GM12878 (cell line): ENCODE results near the gene ATP8B1. TPM values are rescaled to one million over a fixed set of nuclear protein-coding genes. Genes with fewer than 3 reads are reported as not detected.

Source experiments
- BCL3 ChIP-seq: IDR thresholded peaks from 2 replicates; pipeline ENCODE4 v1.6.1; 2011; ENCODE audit warnings: borderline replicate concordance, low read depth, mild to moderate bottlenecking, moderate library complexity, low read length; ENCODE audit not compliant: insufficient read depth, poor library complexity, severe bottlenecking
- BRCA1 ChIP-seq: IDR thresholded peaks from 2 replicates; pipeline ENCODE4 v1.6.1; 2011; ENCODE audit warnings: low read depth, low read length, improper control_type of control experiment
- CHD1 ChIP-seq: IDR thresholded peaks from 2 replicates; pipeline ENCODE4 v1.6.1; 2012; ENCODE audit warnings: low read depth, low read length, improper control_type of control experiment
- CUX1 ChIP-seq: IDR thresholded peaks from 2 replicates; pipeline ENCODE4 v1.6.1; 2012; ENCODE audit warnings: improper control_type of control experiment, low read depth, low read length; ENCODE audit not compliant: insufficient replicate concordance
- EGR1 ChIP-seq, 2 experiments: IDR thresholded peaks; 1 replicate in 1 of 2; 2 replicates in 1 of 2; pipeline ENCODE4 v1.6.1; 2011 to 2012; ENCODE audit warnings: low read depth in 2 of 2, low read length in 2 of 2, borderline replicate concordance in 1 of 2, mild to moderate bottlenecking in 1 of 2, moderate library complexity in 1 of 2
- HCFC1 ChIP-seq: fragments of 150-350 bp; IDR thresholded peaks from 2 replicates; pipeline ENCODE4 v1.6.1; 2014; ENCODE audit warnings: low read length
- MEF2B ChIP-seq: fragments of 450-650 bp; IDR thresholded peaks from 2 replicates; pipeline ENCODE4 v1.6.1; 2018; ENCODE audit warnings: mild to moderate bottlenecking, moderate library complexity; ENCODE audit not compliant: partially characterized antibody, poor library complexity, severe bottlenecking
- NFXL1 ChIP-seq: fragments of 450-650 bp; IDR thresholded peaks from 2 replicates; pipeline ENCODE4 v1.6.1; 2017; ENCODE audit warnings: antibody characterized with exemption, mild to moderate bottlenecking, borderline replicate concordance
- PAX8 ChIP-seq: fragments of 450-650 bp; IDR thresholded peaks from 2 replicates; pipeline ENCODE4 v1.6.1; 2017; ENCODE audit warnings: mild to moderate bottlenecking, moderate library complexity
- RBBP5 ChIP-seq: fragments of 200-600 bp; sonication (generic); conservative IDR thresholded peaks from 2 replicates; pipeline ENCODE4 v1.6.1; 2016
- RCOR1 ChIP-seq: conservative IDR thresholded peaks from 2 replicates; pipeline ENCODE4 v1.6.1; 2012; ENCODE audit warnings: low read depth, low read length, improper control_type of control experiment
- RELB ChIP-seq: fragments of 450-650 bp; IDR thresholded peaks from 2 replicates; pipeline ENCODE4 v1.6.1; 2017; ENCODE audit warnings: low read depth, mild to moderate bottlenecking, moderate library complexity
- RFX5 ChIP-seq: IDR thresholded peaks from 2 replicates; pipeline ENCODE4 v1.6.1; 2011; ENCODE audit warnings: low read depth, low read length, improper control_type of control experiment
- SP1 ChIP-seq: IDR thresholded peaks from one replicate; pipeline ENCODE4 v1.6.1; 2011; ENCODE audit warnings: low read depth, low read length
- SRF ChIP-seq, 2 experiments: IDR thresholded peaks; 2 replicates each; pipeline ENCODE4 v1.6.1; 2011; ENCODE audit warnings: low read depth in 2 of 2, low read length in 2 of 2, mild to moderate bottlenecking in 1 of 2, moderate library complexity in 1 of 2
- ZBTB40 ChIP-seq: fragments of 450-650 bp; IDR thresholded peaks from 2 replicates; pipeline ENCODE4 v1.6.1; 2016; ENCODE audit warnings: mild to moderate bottlenecking, moderate library complexity, borderline replicate concordance
- polyA plus RNA-seq, 11 experiments: library from polyadenylated mRNA; depleted of rRNA in 4 of 11; unstranded in 6 of 11; stranded (reverse) in 5 of 11; fragments of >200 nt; fragmentation: Nextera tagmentation in 4 of 11; fragmentation: Illumina TruSeq in 1 of 11; extraction: Ambion mirVana in 4 of 11; extraction: Trizol in 1 of 11; gene quantifications; 1 replicate in 1 of 11; 2 replicates in 10 of 11; pipeline versions ENCODE4 v1.2.1 to v1.2.3, GENCODE V29; 2011 to 2016; ENCODE audit warnings: inconsistent platforms in 2 of 11, missing spikeins in 2 of 11, low read depth in 1 of 11
- total RNA-seq, 4 experiments: library from RNA; depleted of rRNA in 3 of 4; stranded (reverse); fragments of >200 nt in 3 of 4; fragmentation: Illumina TruSeq in 1 of 4; extraction: Trizol in 1 of 4; gene quantifications; 2 replicates each; pipeline versions ENCODE4 v1.2.1 to v1.2.3, GENCODE V29; 2013 to 2021

Gene ATP8B1
- total and polyA plus RNA-seq, 10 of the 15 experiments (the other 5 are each of a cell fraction or from before 2014, with no cell fraction given), result 0.03 to 0.37 (median 0.11) TPM

- TF ChIP-seq ZBTB40, result no peak
- TF ChIP-seq CUX1, result no peak
- no peak for TF ChIP-seq SRF (IDR thresholded peaks at IDR 0.05; ENCODE audit: low read depth in 2 of 2, low read length in 2 of 2)
- TF ChIP-seq BCL3, result peak; percentile 65
- no peak for TF ChIP-seq HCFC1
- TF ChIP-seq MEF2B, result peak; percentile 64
- no peak for TF ChIP-seq RFX5
- TF ChIP-seq EGR1 (IDR thresholded peaks at IDR 0.05; ENCODE audit: borderline replicate concordance in 1 of 2, low read depth in 2 of 2, low read length in 2 of 2), result peak in 1 of 2 experiments; percentile 8; a peak in 1 of 3 replicates
- TF ChIP-seq PAX8, result no peak
- peak; percentile 42 for TF ChIP-seq SP1
- TF ChIP-seq RBBP5, result no peak
- no peak for TF ChIP-seq BRCA1
- TF ChIP-seq CHD1, result no peak
- TF ChIP-seq RELB, result peak; percentile 96
- TF ChIP-seq NFXL1, result no peak
- 0 out of 2 replicates have a peak, but pooled peaks have one; percentile 5 for TF ChIP-seq RCOR1
Measured at GRCh38 chr18:57837917-57838548, 34.9 kb upstream of the ATP8B1 start (continued).
